HEK293 (cell line): Measurements from ENCODE around the gene PCBP2.
A peak's percentile ranks its signal among the peaks of the same experiment; 100 is the strongest.
"Not testable (repeated sequence)": the region's sequence is repeated elsewhere in the genome, so short reads cannot be mapped to it uniquely, and the experiment has no call there.

Source experiments
- CTCF ChIA-PET: fragments of 350-600 bp; formaldehyde crosslinking; extraction: SDS; loops from one replicate; lab custom pipeline; 2021; ENCODE audit warnings: antibody characterized with exemption; lab: Yijun Ruan, JAX
- POLR2A ChIA-PET: fragments of 300-600 bp; formaldehyde crosslinking; extraction: SDS; loops from one replicate; lab custom pipeline; 2020; ENCODE audit warnings: antibody characterized with exemption, inconsistent platforms; lab: Yijun Ruan, JAX
- H3K27ac ChIP-seq: fragments of 200-500 bp; sonication (Bioruptor generic); 2 replicates; pipeline ENCODE4 v1.5.1; 2014; ENCODE audit warnings: low read depth, low read length, control low read depth, inconsistent platforms; ENCODE audit errors: extremely low read depth
- H3K36me3 ChIP-seq, 2 experiments: fragments of 200-500 bp in 1 of 2; sonication (Bioruptor generic) in 1 of 2; 1 replicate in 1 of 2; 2 replicates in 1 of 2; pipeline ENCODE4 v1.5.1; 2014 to 2017; ENCODE audit warnings: inconsistent platforms in 2 of 2, low read length in 2 of 2; ENCODE audit not compliant: control insufficient read depth in 2 of 2, insufficient read depth in 1 of 2
- H3K4me1 ChIP-seq: fragments of 200-500 bp; sonication (Bioruptor generic); 2 replicates; pipeline ENCODE4 v1.5.1; 2014; ENCODE audit warnings: mild to moderate bottlenecking, low read length, inconsistent platforms; ENCODE audit not compliant: control insufficient read depth, insufficient read depth
- H3K4me3 ChIP-seq: 2 replicates; pipeline ENCODE4 v1.5.1; 2011; ENCODE audit warnings: low read depth, mild to moderate bottlenecking, control low read depth, low read length, moderate library complexity
- H3K9me3 ChIP-seq: fragments of 200-500 bp; sonication (Bioruptor generic); 2 replicates; pipeline ENCODE4 v1.5.1; 2014; ENCODE audit warnings: low read depth, low read length, inconsistent platforms; ENCODE audit not compliant: control insufficient read depth, insufficient read depth
- EGR2 ChIP-seq: fragments of 450-650 bp; formaldehyde crosslinking; IDR thresholded peaks from 2 replicates; pipeline ENCODE4 v1.5.1; 2016; ENCODE audit warnings: low read depth, missing biosample characterization, missing genetic modification characterization
- GLIS1 ChIP-seq: fragments of 450-650 bp; formaldehyde crosslinking; IDR thresholded peaks from 2 replicates; pipeline ENCODE4 v1.5.1; 2016; ENCODE audit warnings: missing biosample characterization, missing genetic modification characterization
- IKZF3 ChIP-seq: fragments of 450-650 bp; IDR thresholded peaks from 2 replicates; pipeline ENCODE4 v1.5.0; 2018; ENCODE audit warnings: missing biosample characterization, mild to moderate bottlenecking, missing genetic modification characterization, moderate library complexity
- OSR2 ChIP-seq: fragments of 450-650 bp; formaldehyde crosslinking; IDR thresholded peaks from 2 replicates; pipeline ENCODE4 v1.5.1; 2016; ENCODE audit warnings: missing biosample characterization, missing genetic modification characterization
- SP7 ChIP-seq: fragments of 450-650 bp; formaldehyde crosslinking; IDR thresholded peaks from 2 replicates; pipeline ENCODE4 v1.5.1; 2016; ENCODE audit warnings: missing biosample characterization, missing genetic modification characterization
- ZNF366 ChIP-seq: fragments of 450-650 bp; formaldehyde crosslinking; conservative IDR thresholded peaks from 2 replicates; pipeline ENCODE4 v1.5.1; 2016; ENCODE audit warnings: missing biosample characterization, missing genetic modification characterization
- ZNF654 ChIP-seq: fragments of 450-650 bp; formaldehyde crosslinking; IDR thresholded peaks from 2 replicates; pipeline ENCODE4 v1.5.1; 2016; ENCODE audit warnings: low read depth, missing biosample characterization, missing genetic modification characterization
- ZNF660 ChIP-seq: fragments of 450-650 bp; IDR thresholded peaks from 2 replicates; pipeline ENCODE4 v1.5.1; 2018; ENCODE audit warnings: missing biosample characterization, mild to moderate bottlenecking, missing genetic modification characterization
- TF ChIP-seq, protein P1 (sequence below): fragments of 450-650 bp; formaldehyde crosslinking; IDR thresholded peaks from 2 replicates; pipeline ENCODE4 v1.5.1; 2016; ENCODE audit warnings: missing biosample characterization, missing genetic modification characterization
- TF ChIP-seq, protein P2 (sequence below): fragments of 450-650 bp; IDR thresholded peaks from 2 replicates; pipeline ENCODE4 v1.5.1; 2018; ENCODE audit warnings: missing biosample characterization, missing genetic modification characterization
- TF ChIP-seq, protein P3 (sequence below): fragments of 450-650 bp; formaldehyde crosslinking; IDR thresholded peaks from 2 replicates; pipeline ENCODE4 v1.5.1; 2017; ENCODE audit warnings: missing biosample characterization, missing genetic modification characterization
- TF ChIP-seq, protein P4 (sequence below): fragments of 450-650 bp; formaldehyde crosslinking; IDR thresholded peaks from 2 replicates; pipeline ENCODE4 v1.5.1; 2016; ENCODE audit warnings: missing biosample characterization, missing genetic modification characterization

PCBP2 gene

DNA sequence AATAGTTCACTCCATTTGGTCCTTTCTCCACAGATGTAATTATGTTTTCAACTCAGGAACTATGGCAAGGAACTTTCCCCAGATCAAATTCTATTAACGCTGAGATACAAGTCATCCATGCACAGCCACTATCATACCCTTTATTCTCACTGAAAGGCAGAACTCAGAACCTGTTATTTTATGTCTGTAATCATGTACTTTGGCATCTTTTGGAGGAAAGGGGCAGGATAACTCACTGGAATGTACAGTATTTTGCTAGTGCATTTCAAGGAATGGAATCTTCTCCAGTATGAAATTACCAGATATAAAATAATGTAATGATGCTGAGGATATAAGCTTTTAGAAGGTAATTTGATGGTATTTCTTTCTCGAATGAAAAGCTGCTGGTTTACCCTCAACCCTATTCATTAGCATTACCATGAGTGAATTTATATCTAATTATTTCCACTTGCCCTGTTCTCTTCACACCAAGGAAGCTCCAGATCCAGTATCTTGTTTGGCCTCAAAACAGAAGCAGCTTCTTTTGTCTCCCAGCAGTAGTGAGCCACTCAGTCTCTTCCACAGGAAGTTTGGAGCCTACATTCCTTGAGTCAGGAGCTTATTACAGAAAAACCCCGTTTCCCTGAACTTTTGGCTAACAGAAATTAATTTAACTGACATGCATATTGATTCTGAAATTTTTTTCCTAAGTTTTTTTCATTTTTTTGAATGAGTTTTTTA lies 38.3 kb upstream of the PCBP2 start (continued):
- TF ChIP-seq, protein P1, sequence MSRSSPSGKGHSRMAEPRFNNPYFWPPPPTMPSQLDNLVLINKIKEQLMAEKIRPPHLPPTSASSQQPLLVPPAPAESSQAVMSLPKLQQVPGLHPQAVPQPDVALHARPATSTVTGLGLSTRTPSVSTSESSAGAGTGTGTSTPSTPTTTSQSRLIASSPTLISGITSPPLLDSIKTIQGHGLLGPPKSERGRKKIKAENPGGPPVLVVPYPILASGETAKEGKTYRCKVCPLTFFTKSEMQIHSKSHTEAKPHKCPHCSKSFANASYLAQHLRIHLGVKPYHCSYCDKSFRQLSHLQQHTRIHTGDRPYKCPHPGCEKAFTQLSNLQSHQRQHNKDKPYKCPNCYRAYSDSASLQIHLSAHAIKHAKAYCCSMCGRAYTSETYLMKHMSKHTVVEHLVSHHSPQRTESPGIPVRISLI (tag by site-specific recombination) = peak; percentile 52; the same call in 1 of the 2 replicates
- peak; percentile 74; the same call in 1 of the 2 replicates for TF ChIP-seq SP7 (tag by site-specific recombination)

DNA sequence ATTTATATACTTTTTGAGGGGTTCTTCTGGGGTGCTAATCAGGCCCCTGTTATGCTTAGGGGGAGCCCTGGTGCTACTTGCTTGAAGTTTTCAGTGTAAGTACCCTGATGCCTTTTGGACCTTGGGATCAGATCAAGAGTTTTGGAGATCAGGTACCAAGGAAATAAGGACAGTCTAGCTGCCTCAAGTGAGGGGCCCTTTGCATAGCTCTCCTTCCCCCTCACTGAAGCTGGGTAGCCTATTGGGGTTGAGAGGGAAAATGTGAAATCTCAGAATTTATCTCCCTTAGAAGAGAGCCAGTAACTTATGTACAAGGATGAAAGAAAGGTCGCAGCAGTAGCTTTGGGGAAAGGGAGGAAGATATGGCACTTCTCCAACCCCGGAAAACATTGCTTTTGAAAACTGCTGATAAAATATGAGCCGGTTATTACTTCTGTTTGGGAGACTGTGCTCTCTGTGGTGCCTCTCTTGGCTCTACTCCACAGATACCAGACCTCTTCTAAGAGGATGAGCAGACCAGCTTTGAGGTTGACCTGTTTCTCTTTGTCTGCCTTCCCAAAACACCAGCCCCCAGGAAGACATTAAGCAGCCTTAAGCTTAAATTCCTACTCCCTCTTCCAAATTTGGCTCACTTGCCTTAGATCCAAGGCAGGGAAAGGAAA lies 37.0 kb upstream of the PCBP2 start:
- Histone ChIP-seq H3K27ac (no peak overlapping the region; the same call in 1 of the 2 replicates), H3K36me3 (peaks cover 14 to 35% of the 10 kb centered on the region in 2 experiments), H3K9me3 (no peaks in the 10 kb centered on the region), H3K4me1 (peaks cover 10% of the 10 kb centered on the region), H3K4me3 (no peak overlapping the region)
- CTCF ChIA-PET = interaction anchor here (0.6 to 1.8 kb wide), 5 partner anchors 10 to 62 kb away, joined by 3 to 11 read pairs (median 3); no protein-coding TSS in a partner anchor
- POLR2A ChIA-PET = no interaction called here
- TF ChIP-seq GLIS1 (tag by site-specific recombination) = peak; percentile 19; the same call in 1 of the 2 replicates
- TF ChIP-seq ZNF660 (tag by site-specific recombination) = no peak
- 0 out of 2 replicates have a peak, but pooled peaks have one; percentile 12 for TF ChIP-seq ZNF366 (tag by site-specific recombination)
- TF ChIP-seq, protein P2, sequence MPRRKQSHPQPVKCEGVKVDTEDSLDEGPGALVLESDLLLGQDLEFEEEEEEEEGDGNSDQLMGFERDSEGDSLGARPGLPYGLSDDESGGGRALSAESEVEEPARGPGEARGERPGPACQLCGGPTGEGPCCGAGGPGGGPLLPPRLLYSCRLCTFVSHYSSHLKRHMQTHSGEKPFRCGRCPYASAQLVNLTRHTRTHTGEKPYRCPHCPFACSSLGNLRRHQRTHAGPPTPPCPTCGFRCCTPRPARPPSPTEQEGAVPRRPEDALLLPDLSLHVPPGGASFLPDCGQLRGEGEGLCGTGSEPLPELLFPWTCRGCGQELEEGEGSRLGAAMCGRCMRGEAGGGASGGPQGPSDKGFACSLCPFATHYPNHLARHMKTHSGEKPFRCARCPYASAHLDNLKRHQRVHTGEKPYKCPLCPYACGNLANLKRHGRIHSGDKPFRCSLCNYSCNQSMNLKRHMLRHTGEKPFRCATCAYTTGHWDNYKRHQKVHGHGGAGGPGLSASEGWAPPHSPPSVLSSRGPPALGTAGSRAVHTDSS (tag by site-specific recombination) = no peak

DNA sequence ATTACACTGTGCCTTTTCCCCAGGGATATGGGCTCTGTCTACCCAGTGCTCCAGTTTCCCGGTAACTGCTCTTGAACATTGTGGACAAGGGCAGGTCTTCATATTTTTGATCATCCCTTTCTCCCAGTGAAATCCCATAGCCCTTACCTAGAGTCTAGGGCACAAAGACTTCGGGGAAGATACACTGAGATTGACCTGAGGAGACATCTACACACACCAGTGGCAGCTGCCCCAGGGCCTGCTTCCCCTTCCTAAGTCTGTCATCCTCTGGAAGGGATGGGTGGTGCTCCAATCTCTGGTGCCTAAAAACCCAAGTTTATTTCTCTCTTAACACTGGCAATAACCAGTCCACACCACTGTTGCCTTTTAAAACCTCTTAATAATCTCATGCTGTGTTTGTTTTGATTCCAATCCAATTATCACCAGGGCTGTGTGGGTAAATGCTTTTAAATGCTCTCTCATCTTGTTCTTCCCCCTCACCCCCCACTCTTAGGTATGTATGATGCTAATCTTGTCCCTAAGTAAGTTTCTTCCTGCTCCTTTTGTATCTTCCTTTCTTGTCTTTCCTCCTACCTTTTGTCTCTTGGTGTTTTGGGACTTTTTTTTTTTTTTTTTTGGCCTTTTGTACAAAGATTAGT lies 36.0 kb upstream of the PCBP2 start:
- POLR2A ChIA-PET, H3K9me3 ChIP-seq, H3K4me1 ChIP-seq, H3K4me3 ChIP-seq, H3K27ac ChIP-seq: not testable (repeated sequence)
- CTCF ChIA-PET = interaction anchor here (0.6 to 1.8 kb wide), 3 partner anchors 32 to 70 kb away, joined by 3 to 11 read pairs (median 5); no protein-coding TSS in a partner anchor
- peaks cover 14 to 30% of the 10 kb centered on the region in 2 experiments for H3K36me3 ChIP-seq
- TF ChIP-seq, protein P3, sequence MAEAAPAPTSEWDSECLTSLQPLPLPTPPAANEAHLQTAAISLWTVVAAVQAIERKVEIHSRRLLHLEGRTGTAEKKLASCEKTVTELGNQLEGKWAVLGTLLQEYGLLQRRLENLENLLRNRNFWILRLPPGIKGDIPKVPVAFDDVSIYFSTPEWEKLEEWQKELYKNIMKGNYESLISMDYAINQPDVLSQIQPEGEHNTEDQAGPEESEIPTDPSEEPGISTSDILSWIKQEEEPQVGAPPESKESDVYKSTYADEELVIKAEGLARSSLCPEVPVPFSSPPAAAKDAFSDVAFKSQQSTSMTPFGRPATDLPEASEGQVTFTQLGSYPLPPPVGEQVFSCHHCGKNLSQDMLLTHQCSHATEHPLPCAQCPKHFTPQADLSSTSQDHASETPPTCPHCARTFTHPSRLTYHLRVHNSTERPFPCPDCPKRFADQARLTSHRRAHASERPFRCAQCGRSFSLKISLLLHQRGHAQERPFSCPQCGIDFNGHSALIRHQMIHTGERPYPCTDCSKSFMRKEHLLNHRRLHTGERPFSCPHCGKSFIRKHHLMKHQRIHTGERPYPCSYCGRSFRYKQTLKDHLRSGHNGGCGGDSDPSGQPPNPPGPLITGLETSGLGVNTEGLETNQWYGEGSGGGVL (tag by site-specific recombination) = peak; percentile 80
- TF ChIP-seq ZNF654 (tag by site-specific recombination) (0 out of 2 replicates have a peak, but pooled peaks have one; percentile 1), OSR2 (tag by site-specific recombination) (peak; percentile 23; the same call in 1 of the 2 replicates), IKZF3 (tag by site-specific recombination) (0 out of 2 replicates have a peak, but pooled peaks have one; percentile 18), EGR2 (tag by site-specific recombination) (peak; percentile 42; the same call in 1 of the 2 replicates)
- TF ChIP-seq, protein P4, sequence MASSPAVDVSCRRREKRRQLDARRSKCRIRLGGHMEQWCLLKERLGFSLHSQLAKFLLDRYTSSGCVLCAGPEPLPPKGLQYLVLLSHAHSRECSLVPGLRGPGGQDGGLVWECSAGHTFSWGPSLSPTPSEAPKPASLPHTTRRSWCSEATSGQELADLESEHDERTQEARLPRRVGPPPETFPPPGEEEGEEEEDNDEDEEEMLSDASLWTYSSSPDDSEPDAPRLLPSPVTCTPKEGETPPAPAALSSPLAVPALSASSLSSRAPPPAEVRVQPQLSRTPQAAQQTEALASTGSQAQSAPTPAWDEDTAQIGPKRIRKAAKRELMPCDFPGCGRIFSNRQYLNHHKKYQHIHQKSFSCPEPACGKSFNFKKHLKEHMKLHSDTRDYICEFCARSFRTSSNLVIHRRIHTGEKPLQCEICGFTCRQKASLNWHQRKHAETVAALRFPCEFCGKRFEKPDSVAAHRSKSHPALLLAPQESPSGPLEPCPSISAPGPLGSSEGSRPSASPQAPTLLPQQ (tag by site-specific recombination) = peak; percentile 53; the same call in 1 of the 2 replicates
